ENCODE data around the gene TRMT44. TPM values are rescaled to one million over a fixed set of nuclear protein-coding genes. Genes with fewer than 3 reads are reported as not detected.
"Not testable (repeated sequence)": the region's sequence is repeated elsewhere in the genome, so short reads cannot be mapped to it uniquely, and the experiment has no call there.

TRMT44 gene
- total RNA-seq, 1 donor from 2014 or later = 24.5 TPM

GRCh38 chr4:8508740-8509139, 68.2 kb downstream of the TRMT44 start:
- TF ChIP-seq, protein P1, sequence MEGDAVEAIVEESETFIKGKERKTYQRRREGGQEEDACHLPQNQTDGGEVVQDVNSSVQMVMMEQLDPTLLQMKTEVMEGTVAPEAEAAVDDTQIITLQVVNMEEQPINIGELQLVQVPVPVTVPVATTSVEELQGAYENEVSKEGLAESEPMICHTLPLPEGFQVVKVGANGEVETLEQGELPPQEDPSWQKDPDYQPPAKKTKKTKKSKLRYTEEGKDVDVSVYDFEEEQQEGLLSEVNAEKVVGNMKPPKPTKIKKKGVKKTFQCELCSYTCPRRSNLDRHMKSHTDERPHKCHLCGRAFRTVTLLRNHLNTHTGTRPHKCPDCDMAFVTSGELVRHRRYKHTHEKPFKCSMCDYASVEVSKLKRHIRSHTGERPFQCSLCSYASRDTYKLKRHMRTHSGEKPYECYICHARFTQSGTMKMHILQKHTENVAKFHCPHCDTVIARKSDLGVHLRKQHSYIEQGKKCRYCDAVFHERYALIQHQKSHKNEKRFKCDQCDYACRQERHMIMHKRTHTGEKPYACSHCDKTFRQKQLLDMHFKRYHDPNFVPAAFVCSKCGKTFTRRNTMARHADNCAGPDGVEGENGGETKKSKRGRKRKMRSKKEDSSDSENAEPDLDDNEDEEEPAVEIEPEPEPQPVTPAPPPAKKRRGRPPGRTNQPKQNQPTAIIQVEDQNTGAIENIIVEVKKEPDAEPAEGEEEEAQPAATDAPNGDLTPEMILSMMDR (IDR thresholded peaks at IDR 0.05) = no peak
- no peaks in the 10 kb centered on the region for H3K36me3 Mint-ChIP-seq (ENCODE audit: unreplicated experiment)
- no peaks in the 10 kb centered on the region for H3K9me3 Mint-ChIP-seq (ENCODE audit: unreplicated experiment)
- peaks cover 29% of the 10 kb centered on the region for H3K4me1 Mint-ChIP-seq (ENCODE audit: unreplicated experiment)
- no peak overlapping the region for H3K4me3 Mint-ChIP-seq (ENCODE audit: unreplicated experiment)
- no peak for DNase-seq (ENCODE audit: extremely low spot score, unreplicated experiment)
- peak overlapping the region; percentile 61 for H3K27ac Mint-ChIP-seq (ENCODE audit: unreplicated experiment)
- no peaks in the 10 kb centered on the region for H3K27me3 Mint-ChIP-seq (ENCODE audit: unreplicated experiment)

GRCh38 chr4:8509311-8509950, 68.9 kb downstream of the TRMT44 start:
- Mint-ChIP-seq H3K27ac (ENCODE audit: unreplicated experiment) (no peak overlapping the region), H3K4me1 (ENCODE audit: unreplicated experiment) (peaks cover 27% of the 10 kb centered on the region), H3K27me3 (ENCODE audit: unreplicated experiment) (no peaks in the 10 kb centered on the region), H3K9me3 (ENCODE audit: unreplicated experiment) (no peaks in the 10 kb centered on the region), H3K36me3 (ENCODE audit: unreplicated experiment) (no peaks in the 10 kb centered on the region), H3K4me3 (ENCODE audit: unreplicated experiment) (no peak overlapping the region)
- DNase-seq (ENCODE audit: extremely low spot score, unreplicated experiment) = no peak
- TF ChIP-seq, protein P1 (IDR thresholded peaks at IDR 0.05) = no peak

DNA sequence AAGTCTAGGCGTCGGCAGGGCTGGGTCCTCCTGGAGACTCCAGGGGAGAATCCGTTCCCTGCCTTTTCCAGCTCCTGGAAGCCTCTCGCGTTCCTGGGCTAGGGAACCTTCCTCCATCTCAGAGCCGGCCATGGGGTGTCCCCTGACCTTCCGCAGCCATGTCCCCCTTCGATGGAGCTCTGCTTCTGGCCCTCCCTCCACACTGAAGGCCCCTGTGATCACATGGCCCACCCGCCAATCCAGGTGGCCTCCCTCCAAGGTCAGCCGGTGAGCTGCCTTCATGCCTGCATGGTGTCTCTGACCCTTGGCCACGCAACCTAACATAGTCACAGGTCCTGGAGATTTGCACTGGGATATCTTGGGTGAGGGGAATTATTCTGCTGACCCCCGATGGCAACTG, 69.6 kb downstream of the TRMT44 start:
- Mint-ChIP-seq H3K36me3 (ENCODE audit: unreplicated experiment) (no peaks in the 10 kb centered on the region), H3K9me3 (ENCODE audit: unreplicated experiment) (no peaks in the 10 kb centered on the region), H3K4me3 (ENCODE audit: unreplicated experiment) (no peak overlapping the region), H3K27me3 (ENCODE audit: unreplicated experiment) (no peaks in the 10 kb centered on the region), H3K4me1 (ENCODE audit: unreplicated experiment) (peaks cover 32% of the 10 kb centered on the region), H3K27ac (ENCODE audit: unreplicated experiment) (no peak overlapping the region)
- no peak for DNase-seq (ENCODE audit: extremely low spot score, unreplicated experiment)
- TF ChIP-seq, protein P1 (IDR thresholded peaks at IDR 0.05) = no peak

- Mint-ChIP-seq H3K4me3 (ENCODE audit: unreplicated experiment) (no peak overlapping the region), H3K27me3 (ENCODE audit: unreplicated experiment) (no peaks in the 10 kb centered on the region), H3K27ac (ENCODE audit: unreplicated experiment) (no peak overlapping the region), H3K9me3 (ENCODE audit: unreplicated experiment) (no peaks in the 10 kb centered on the region), H3K36me3 (ENCODE audit: unreplicated experiment) (no peaks in the 10 kb centered on the region), H3K4me1 (ENCODE audit: unreplicated experiment) (peaks cover 35% of the 10 kb centered on the region)
- TF ChIP-seq, protein P1 (IDR thresholded peaks at IDR 0.05) = no peak
- DNase-seq (ENCODE audit: extremely low spot score, unreplicated experiment) = no peak
These were observed 70.2 kb downstream of the TRMT44 start for GRCh38 chr4:8510611-8511285.

GRCh38 chr4:8512510-8512909, 71.9 kb downstream of the TRMT44 start:
- TF ChIP-seq, protein P1 (IDR thresholded peaks at IDR 0.05) = no peak
- Mint-ChIP-seq H3K4me1 (ENCODE audit: unreplicated experiment) (peaks cover 34% of the 10 kb centered on the region), H3K36me3 (ENCODE audit: unreplicated experiment) (no peaks in the 10 kb centered on the region), H3K27ac (ENCODE audit: unreplicated experiment) (no peak overlapping the region), H3K4me3 (ENCODE audit: unreplicated experiment) (no peak overlapping the region), H3K27me3 (ENCODE audit: unreplicated experiment) (no peaks in the 10 kb centered on the region), H3K9me3 (ENCODE audit: unreplicated experiment) (no peaks in the 10 kb centered on the region)
- DNase-seq (ENCODE audit: extremely low spot score, unreplicated experiment) = no peak

- H3K27ac Mint-ChIP-seq (ENCODE audit: unreplicated experiment); DNase-seq (ENCODE audit: extremely low spot score, unreplicated experiment); H3K36me3 Mint-ChIP-seq (ENCODE audit: unreplicated experiment); H3K9me3 Mint-ChIP-seq (ENCODE audit: unreplicated experiment); H3K27me3 Mint-ChIP-seq (ENCODE audit: unreplicated experiment); H3K4me3 Mint-ChIP-seq (ENCODE audit: unreplicated experiment): not testable (repeated sequence)
- peaks cover 29% of the 10 kb centered on the region for H3K4me1 Mint-ChIP-seq (ENCODE audit: unreplicated experiment)
These were observed 72.5 kb downstream of the TRMT44 start for GRCh38 chr4:8513080-8513479.

Measured in osteocyte (in vitro differentiated cells).